ENCODE measurements around the gene LRRN3.

The LRRN3 gene

DNA sequence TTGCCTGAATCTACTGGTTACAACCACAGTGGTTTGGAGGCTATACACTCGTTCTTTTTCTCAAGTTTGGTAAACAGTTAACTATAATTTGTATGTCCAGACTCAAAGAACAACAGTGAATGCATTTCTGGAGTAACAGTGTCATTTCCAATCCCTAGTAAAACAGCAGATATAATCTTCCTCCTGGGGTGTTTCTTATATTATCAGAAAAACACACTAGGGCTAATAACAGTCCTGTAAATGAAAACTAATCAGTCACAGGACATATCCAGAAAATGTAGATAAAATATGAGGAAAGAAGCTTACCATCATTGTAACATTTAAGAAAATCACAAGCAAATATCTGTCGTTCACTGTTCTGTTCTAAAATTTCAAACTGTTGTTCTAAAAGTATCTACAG, 82.6 kb downstream of the LRRN3 start:
- DNase-seq: no peak

DNA sequence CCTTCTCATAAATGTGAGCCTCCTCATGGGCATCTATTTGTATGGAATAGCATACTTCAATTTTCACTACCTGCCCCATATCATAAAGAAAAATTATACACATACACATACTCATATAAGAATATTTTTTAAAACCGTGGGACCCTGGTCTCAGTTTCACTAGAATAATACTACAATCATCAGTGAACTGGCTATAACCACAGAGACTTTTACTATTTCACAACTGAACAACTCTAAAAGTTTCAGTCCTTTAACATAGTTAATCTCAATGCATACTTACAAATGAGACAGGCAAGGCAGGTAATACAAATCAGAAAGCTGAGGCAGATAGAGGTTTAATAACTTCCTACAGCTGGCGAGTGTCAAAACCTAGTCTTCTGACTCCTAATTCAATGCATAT, 83.1 kb downstream of the LRRN3 start:
- DNase-seq: no peak

DNA sequence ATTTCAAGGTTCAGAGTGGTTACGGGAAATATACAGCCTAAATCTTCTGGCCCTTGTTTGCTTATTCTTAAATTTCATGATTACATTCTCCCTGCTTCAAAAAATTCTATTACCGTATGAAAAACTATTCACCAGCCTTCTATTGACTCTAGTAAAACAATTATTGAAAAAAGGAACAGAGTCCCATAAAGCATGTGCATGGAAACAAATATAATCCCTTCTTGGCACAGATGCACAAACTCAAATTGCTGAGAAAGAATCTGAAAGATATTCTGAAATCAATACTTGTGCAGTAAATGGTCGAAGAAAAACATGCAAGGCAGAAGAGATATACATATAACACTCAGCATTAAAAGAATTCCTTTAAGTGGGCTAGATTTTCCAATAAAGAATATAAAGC, 83.6 kb downstream of the LRRN3 start:
- DNase-seq: no peak

Measured in fibroblast of skin of right quadriceps (primary cell).